ENCODE data around the gene EPO.

- no peak for TF ChIP-seq SP1 (IDR thresholded peaks at IDR 0.05)
- no peak for TF ChIP-seq CTBP1 (IDR thresholded peaks at IDR 0.05; ENCODE audit: borderline replicate concordance)
- TF ChIP-seq NFRKB (IDR thresholded peaks at IDR 0.05), result no peak
- no peak for TF ChIP-seq FOXA1 (IDR thresholded peaks at IDR 0.05)
- no peak for TF ChIP-seq ELF4 (IDR thresholded peaks at IDR 0.05)
- no peak for TF ChIP-seq FOXK2 (IDR thresholded peaks at IDR 0.05)
- no peak for TF ChIP-seq PKNOX1 (IDR thresholded peaks at IDR 0.05)
- TF ChIP-seq ARNT (IDR thresholded peaks at IDR 0.05), result no peak
- no peak for TF ChIP-seq L3MBTL2 (conservative IDR thresholded peaks at IDR 0.05)
Observed at GRCh38 chr7:100693312-100694097, 26.8 kb upstream of the EPO start.

Data from HEK293T (cell line).